ENCODE results near the gene NSDHL.
"Not testable (repeated sequence)": the region's sequence is repeated elsewhere in the genome, so short reads cannot be mapped to it uniquely, and the experiment has no call there.

- TF ChIP-seq CTCF, POLR2A (IDR thresholded peaks at IDR 0.05): not testable (repeated sequence)
Measured at GRCh38 chrX:152787062-152787461, 43.8 kb upstream of the NSDHL start.
